VCaP (cell line): ENCODE results near the gene EPHB4.

Source experiments
- H3K27ac ChIP-seq: fragments of 450-650 bp; 2 replicates; pipeline ENCODE4 v1.5.1; 2017
- TF ChIP-seq, protein P1 (sequence below): fragments of 450-650 bp; conservative IDR thresholded peaks from 2 replicates; pipeline ENCODE4 v1.5.1; 2017; ENCODE audit warnings: mild to moderate bottlenecking, moderate library complexity

Gene EPHB4

DNA sequence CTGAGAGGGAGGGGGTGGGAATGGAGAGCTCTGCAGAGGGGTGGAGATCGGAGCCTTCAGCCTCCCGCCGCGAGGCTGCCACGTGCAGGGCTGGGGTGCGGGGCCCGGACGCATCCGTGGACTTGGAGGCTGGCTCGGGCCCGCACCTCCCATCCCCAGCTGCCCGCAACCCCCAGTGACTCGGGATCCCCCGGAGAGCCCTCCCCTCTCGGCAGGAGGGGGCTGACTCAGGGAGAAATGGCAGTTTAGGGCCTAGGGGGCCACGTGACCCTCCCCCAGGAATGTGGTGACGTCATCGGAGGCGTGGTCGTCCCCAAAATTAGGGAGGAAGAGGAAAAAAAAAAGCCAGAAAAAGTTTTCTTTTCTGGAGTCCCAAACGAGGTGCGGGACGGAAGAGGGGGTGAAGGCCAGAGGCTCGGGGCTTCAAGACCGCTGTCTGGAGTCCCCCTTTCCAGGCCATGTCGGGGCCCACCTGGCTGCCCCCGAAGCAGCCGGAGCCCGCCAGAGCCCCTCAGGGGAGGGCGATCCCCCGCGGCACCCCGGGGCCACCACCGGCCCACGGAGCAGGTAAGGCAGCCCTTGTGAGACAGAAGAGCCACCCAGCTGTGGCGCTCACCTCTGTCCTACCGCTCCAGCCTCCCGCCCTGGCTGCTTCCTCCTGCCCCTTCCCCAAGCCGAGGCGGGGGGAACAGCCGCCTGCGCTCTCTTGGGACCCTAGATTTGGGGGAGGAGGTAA lies 39.9 kb upstream of the EPHB4 start, which contains the start of gene TRIP6:
TRIP6 (plus strand) TSS at position 348 of the 736 bp plus-strand sequence; CDS start at position 459, 111 bp downstream.
- H3K27ac ChIP-seq = peak within 1 kb of the TSS; percentile 77
- TF ChIP-seq, protein P1, sequence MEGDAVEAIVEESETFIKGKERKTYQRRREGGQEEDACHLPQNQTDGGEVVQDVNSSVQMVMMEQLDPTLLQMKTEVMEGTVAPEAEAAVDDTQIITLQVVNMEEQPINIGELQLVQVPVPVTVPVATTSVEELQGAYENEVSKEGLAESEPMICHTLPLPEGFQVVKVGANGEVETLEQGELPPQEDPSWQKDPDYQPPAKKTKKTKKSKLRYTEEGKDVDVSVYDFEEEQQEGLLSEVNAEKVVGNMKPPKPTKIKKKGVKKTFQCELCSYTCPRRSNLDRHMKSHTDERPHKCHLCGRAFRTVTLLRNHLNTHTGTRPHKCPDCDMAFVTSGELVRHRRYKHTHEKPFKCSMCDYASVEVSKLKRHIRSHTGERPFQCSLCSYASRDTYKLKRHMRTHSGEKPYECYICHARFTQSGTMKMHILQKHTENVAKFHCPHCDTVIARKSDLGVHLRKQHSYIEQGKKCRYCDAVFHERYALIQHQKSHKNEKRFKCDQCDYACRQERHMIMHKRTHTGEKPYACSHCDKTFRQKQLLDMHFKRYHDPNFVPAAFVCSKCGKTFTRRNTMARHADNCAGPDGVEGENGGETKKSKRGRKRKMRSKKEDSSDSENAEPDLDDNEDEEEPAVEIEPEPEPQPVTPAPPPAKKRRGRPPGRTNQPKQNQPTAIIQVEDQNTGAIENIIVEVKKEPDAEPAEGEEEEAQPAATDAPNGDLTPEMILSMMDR = no peak

DNA sequence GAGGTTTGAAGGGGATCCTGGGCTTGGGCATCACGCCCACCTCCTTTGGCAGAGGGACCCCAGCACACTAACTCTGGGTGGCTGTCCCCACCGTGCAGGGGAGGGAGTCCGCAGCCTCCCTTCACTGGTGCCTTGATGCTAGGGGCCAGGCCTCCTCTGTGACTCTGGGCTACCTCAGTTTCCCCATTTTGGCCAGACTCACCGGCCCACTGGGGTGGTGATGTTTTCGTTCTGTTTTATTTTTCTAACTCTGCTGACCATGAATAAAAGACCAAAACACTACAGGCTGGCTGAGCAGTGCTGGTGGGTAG lies 39.4 kb upstream of the EPHB4 start:
- H3K27ac ChIP-seq = peak overlapping the region; percentile 77
- TF ChIP-seq, protein P1 = no peak

DNA sequence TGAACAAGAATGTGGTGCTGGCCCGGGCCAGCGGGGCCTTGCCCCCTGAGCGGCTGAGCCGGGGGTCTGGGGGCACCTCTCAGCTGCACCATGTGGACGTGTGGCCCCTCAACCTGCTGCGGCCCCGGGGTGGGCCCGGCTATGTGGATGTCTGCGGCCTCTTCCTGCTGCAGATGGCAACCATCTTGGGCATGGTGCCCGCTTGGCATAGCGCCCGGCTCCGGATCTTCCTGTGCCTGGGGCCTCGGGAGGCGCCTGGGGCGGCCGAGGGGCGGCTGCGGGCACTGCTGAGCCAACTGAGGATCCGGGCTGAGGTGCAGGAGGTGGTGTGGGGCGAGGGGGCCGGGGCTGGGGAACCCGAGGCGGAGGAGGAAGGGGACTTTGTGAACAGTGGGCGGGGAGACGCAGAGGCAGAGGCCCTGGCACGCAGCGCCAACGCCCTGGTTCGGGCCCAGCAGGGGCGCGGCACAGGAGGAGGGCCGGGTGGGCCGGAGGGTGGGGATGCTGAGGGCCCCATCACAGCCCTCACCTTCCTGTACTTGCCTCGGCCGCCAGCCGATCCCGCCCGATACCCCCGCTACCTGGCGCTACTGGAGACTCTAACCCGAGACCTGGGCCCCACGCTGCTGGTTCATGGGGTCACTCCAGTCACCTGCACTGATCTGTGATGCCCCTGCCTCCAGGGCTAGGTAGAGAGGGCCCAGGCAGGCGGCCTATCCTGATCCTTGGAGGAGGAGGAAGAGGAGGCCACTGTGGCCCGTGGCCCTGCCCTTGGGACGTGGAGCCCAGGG lies 38.8 kb upstream of the EPHB4 start:
- TF ChIP-seq, protein P1 = no peak
- peak overlapping the region; percentile 77 for H3K27ac ChIP-seq

DNA sequence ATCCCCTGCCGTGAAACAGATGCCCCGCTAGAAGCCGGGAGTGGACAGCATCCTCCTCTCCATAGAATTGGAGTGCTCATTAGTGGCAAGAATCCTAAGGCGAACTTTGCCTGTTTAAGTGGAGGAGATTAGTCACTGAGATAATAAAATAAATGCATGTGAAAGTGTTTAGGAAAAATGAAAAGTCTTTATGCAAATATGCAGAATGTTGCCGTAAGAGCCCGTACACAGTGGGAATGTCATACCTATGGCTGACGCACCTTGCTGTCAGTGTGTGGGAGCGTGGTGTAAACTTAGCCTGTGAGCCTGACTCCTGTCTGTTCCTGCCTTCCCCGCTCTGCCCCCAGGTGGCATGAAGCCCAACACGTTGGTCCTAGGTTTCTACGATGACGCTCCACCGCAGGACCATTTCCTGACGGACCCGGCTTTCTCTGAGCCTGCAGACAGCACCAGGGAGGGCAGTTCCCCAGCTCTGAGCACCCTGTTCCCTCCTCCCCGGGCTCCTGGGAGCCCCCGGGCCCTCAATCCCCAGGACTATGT lies 38.1 kb upstream of the EPHB4 start:
- H3K27ac ChIP-seq = peak overlapping the region; percentile 77
- TF ChIP-seq, protein P1 = no peak

DNA sequence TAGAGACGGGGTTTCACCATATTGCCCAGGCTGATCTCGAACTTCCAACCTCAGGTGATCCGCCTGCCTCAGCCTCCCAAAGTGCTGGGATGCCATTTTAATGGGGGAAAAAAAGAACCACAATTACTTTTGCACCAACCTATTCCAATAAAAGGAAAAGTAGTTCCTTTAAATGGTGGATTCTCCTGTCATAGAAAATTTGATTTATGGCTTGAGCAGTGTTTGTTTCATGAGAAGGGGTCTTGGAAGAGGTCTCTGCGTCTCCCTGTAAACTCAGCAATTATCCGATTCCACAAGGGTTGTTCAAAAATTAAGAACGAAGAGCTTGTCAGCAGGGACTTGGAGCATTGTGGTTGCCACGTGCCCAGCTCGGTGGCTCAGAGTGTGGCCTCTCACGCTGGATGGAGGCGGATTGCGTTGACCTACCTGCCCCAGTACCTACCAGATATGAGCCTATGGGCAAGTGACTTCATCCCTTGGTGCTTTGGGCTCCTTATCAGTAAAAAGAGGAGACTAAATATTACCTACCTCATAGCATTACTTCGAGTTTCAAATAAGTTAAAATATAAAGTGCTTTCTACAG lies 37.0 kb upstream of the EPHB4 start:
- no peak overlapping the region for H3K27ac ChIP-seq
- TF ChIP-seq, protein P1 = no peak

DNA sequence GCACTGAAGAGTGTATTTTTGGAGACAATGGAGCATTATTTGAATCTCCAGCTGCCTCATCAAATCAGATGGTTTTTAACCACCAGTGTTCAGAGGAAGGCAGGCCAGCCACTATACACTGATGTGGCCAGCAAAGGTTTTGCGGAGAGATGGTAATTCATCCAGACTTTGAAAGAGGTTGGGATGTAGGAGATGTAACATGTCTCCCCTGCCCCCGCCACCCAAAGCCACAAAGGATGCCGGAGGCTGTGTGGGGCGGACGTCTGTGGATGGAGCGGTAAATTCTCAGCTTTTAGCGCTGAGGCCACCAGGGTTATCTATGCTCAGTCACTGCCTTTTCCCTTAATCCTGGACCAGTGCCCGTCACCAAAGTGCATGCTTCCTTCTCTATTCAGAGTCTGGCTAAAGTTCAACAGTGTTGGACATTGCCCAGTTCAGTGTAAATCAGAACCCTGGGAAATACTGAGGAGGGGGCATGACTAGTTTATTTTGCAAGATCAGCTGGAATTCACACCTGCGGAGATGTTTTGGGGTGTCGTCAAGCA lies 36.2 kb upstream of the EPHB4 start:
- TF ChIP-seq, protein P1 = no peak
- peak overlapping the region; percentile 2; the same call in 1 of the 2 replicates for H3K27ac ChIP-seq

DNA sequence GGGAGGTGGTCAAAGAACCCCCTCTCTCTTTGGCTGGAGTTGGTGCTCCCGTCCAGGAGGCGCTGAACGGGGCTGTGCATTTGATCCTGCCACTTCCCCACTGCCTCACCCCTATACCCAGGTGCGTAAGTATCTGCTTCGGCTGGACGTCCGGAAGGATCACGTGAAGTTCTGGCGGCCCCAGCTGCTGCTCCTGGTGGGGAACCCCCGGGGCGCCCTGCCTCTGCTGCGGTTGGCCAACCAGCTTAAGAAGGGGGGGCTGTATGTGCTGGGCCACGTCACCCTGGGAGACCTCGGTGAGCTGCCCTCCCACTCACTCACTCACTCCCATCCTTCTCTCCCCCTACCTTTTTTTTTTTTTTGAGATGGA lies 34.3 kb upstream of the EPHB4 start:
- no peak overlapping the region for H3K27ac ChIP-seq
- TF ChIP-seq, protein P1 = no peak
